ENCODE results near the gene NOL3. TPM values are rescaled to one million over a fixed set of nuclear protein-coding genes. Genes with fewer than 3 reads are reported as not detected.

Gene NOL3
- total RNA-seq, 1 experiment from 2014 or later = 24.1 TPM

- Histone ChIP-seq H3K36me3 (peaks cover 71% of the 10 kb centered on the region), H3K27me3 (replicated peaks) (no peaks in the 10 kb centered on the region), H3K27ac (no peak overlapping the region), H3K9me3 (replicated peaks) (peaks cover 10% of the 10 kb centered on the region), H3K4me1 (replicated peaks) (peaks cover 25% of the 10 kb centered on the region), H3K4me3 (no peak overlapping the region)
- DNase-seq (ENCODE audit: low read depth in 1 of 2, low spot score in 2 of 2) = no peak
Measured at GRCh38 chr16:67148656-67149275, 21.6 kb upstream of the NOL3 start.

GRCh38 chr16:67149276-67150046 is 20.9 kb upstream of the NOL3 start:
- DNase-seq (ENCODE audit: low read depth in 1 of 2, low spot score in 2 of 2) = no peak
- Histone ChIP-seq H3K27ac (no peak overlapping the region), H3K4me3 (peak overlapping the region; percentile 70; the same call in 1 of the 2 replicates), H3K9me3 (replicated peaks) (peaks cover 10% of the 10 kb centered on the region), H3K36me3 (peaks cover 67% of the 10 kb centered on the region), H3K27me3 (replicated peaks) (no peaks in the 10 kb centered on the region), H3K4me1 (replicated peaks) (peaks cover 25% of the 10 kb centered on the region)

GRCh38 chr16:67150047-67150832 is 20.1 kb upstream of the NOL3 start:
- H3K4me1 ChIP-seq (replicated peaks) = peaks cover 28% of the 10 kb centered on the region
- H3K27me3 ChIP-seq (replicated peaks) = no peaks in the 10 kb centered on the region
- peaks cover 61% of the 10 kb centered on the region for H3K36me3 ChIP-seq
- peak overlapping the region; percentile 70 for H3K4me3 ChIP-seq
- peak overlapping the region; percentile 83 for H3K27ac ChIP-seq
- DNase-seq (ENCODE audit: low read depth in 1 of 2, low spot score in 2 of 2) = peak; percentile 71 to 78
- H3K9me3 ChIP-seq (replicated peaks) = peaks cover 10% of the 10 kb centered on the region

- peak; percentile 85 to 90 for DNase-seq (ENCODE audit: low read depth in 1 of 2, low spot score in 2 of 2)
- H3K4me3 ChIP-seq = peak within 1 kb of the TSS; percentile 70
- H3K27me3 ChIP-seq (replicated peaks) = no peaks in the 10 kb centered on the region
- H3K36me3 ChIP-seq = peaks cover 55% of the 10 kb centered on the region
- H3K9me3 ChIP-seq (replicated peaks) = peaks cover 10% of the 10 kb centered on the region
- H3K27ac ChIP-seq = peak within 1 kb of the TSS; percentile 83
- peaks cover 32% of the 10 kb centered on the region for H3K4me1 ChIP-seq (replicated peaks)
Measured at GRCh38 chr16:67150833-67151396, 19.4 kb upstream of the NOL3 start, which contains the start of gene B3GNT9. Gene B3GNT9 (minus strand): TSS chr16:67150998. CDS start chr16:67150485, 513 bp downstream.

GRCh38 chr16:67151431-67152097 is 18.8 kb upstream of the NOL3 start:
- H3K4me3 ChIP-seq = peak overlapping the region; percentile 70; the same call in 1 of the 2 replicates
- H3K36me3 ChIP-seq = peaks cover 48% of the 10 kb centered on the region
- peaks cover 10% of the 10 kb centered on the region for H3K9me3 ChIP-seq (replicated peaks)
- H3K27me3 ChIP-seq (replicated peaks) = no peaks in the 10 kb centered on the region
- peaks cover 32% of the 10 kb centered on the region for H3K4me1 ChIP-seq (replicated peaks)
- H3K27ac ChIP-seq = peak overlapping the region; percentile 83; the same call in 1 of the 2 replicates
- DNase-seq (ENCODE audit: low read depth in 1 of 2, low spot score in 2 of 2) = no peak

- DNase-seq (ENCODE audit: low read depth in 1 of 2, low spot score in 2 of 2) = no peak
- H3K4me3 ChIP-seq = no peak overlapping the region
Measured at GRCh38 chr16:67154578-67155294, 15.6 kb upstream of the NOL3 start.

GRCh38 chr16:67155295-67156142 is 14.8 kb upstream of the NOL3 start:
- no peaks in the 10 kb centered on the region for H3K9me3 ChIP-seq (replicated peaks)
- H3K36me3 ChIP-seq = peaks cover 12% of the 10 kb centered on the region; the same call in 1 of the 2 replicates
- H3K4me1 ChIP-seq (replicated peaks) = peaks cover 31% of the 10 kb centered on the region
- peak; percentile 59 to 70 for DNase-seq (ENCODE audit: low read depth in 1 of 2, low spot score in 2 of 2)
- H3K27ac ChIP-seq = no peak overlapping the region
- no peaks in the 10 kb centered on the region for H3K27me3 ChIP-seq (replicated peaks)
- H3K4me3 ChIP-seq = no peak overlapping the region

More at GRCh38 chr16:67154578-67155294, 15.6 kb upstream of the NOL3 start:
- H3K27ac ChIP-seq = no peak overlapping the region
- peaks cover 33% of the 10 kb centered on the region for H3K4me1 ChIP-seq (replicated peaks)
- peaks cover 20% of the 10 kb centered on the region for H3K36me3 ChIP-seq
- H3K27me3 ChIP-seq (replicated peaks) = no peaks in the 10 kb centered on the region
- H3K9me3 ChIP-seq (replicated peaks) = peaks cover 4% of the 10 kb centered on the region

GRCh38 chr16:67156143-67156844 is 14.0 kb upstream of the NOL3 start:
- Histone ChIP-seq H3K36me3 (peaks cover 7% of the 10 kb centered on the region; the same call in 1 of the 2 replicates), H3K4me1 (replicated peaks) (peaks cover 28% of the 10 kb centered on the region), H3K9me3 (replicated peaks) (no peaks in the 10 kb centered on the region), H3K27me3 (replicated peaks) (no peaks in the 10 kb centered on the region), H3K27ac (no peak overlapping the region), H3K4me3 (no peak overlapping the region)
- DNase-seq (ENCODE audit: low read depth in 1 of 2, low spot score in 2 of 2) = no peak

- DNase-seq (ENCODE audit: low read depth in 1 of 2, low spot score in 2 of 2) = no peak
- no peaks in the 10 kb centered on the region for H3K9me3 ChIP-seq (replicated peaks)
- H3K4me3 ChIP-seq = no peak overlapping the region
- peaks cover 7% of the 10 kb centered on the region; the same call in 1 of the 2 replicates for H3K36me3 ChIP-seq
- H3K27ac ChIP-seq = no peak overlapping the region
- peaks cover 24% of the 10 kb centered on the region for H3K4me1 ChIP-seq (replicated peaks)
- H3K27me3 ChIP-seq (replicated peaks) = no peaks in the 10 kb centered on the region
Measured at GRCh38 chr16:67157106-67157748, 13.1 kb upstream of the NOL3 start.

GRCh38 chr16:67157892-67158635 is 12.3 kb upstream of the NOL3 start:
- H3K36me3 ChIP-seq = peaks cover 11% of the 10 kb centered on the region
- no peaks in the 10 kb centered on the region for H3K9me3 ChIP-seq (replicated peaks)
- H3K4me1 ChIP-seq (replicated peaks) = peaks cover 24% of the 10 kb centered on the region
- DNase-seq (ENCODE audit: low read depth in 1 of 2, low spot score in 2 of 2) = no peak
- H3K27me3 ChIP-seq (replicated peaks) = no peaks in the 10 kb centered on the region
- no peak overlapping the region for H3K27ac ChIP-seq
- H3K4me3 ChIP-seq = no peak overlapping the region

Measured in SJSA1 (cell line).